Colonic mucosa (tissue), 4 donors: Measurements from ENCODE around the gene PHYH. TPM values are rescaled to one million over a fixed set of nuclear protein-coding genes. Genes with fewer than 3 reads are reported as not detected.

Source experiments
- DNase-seq: peaks from one replicate; pipeline ENCODE4 v3.0.0-alpha.2; 2020
- H3K27ac ChIP-seq: fragments of 200-600 bp; one replicate; pipeline ENCODE4 v1.8.0; 2021
- H3K27me3 ChIP-seq: fragments of 200-600 bp; one replicate; pipeline ENCODE4 v1.8.0; 2021
- H3K36me3 ChIP-seq: fragments of 200-600 bp; one replicate; pipeline ENCODE4 v1.8.0; 2021
- H3K4me1 ChIP-seq: fragments of 200-600 bp; one replicate; pipeline ENCODE4 v1.8.0; 2021; ENCODE audit warnings: mild to moderate bottlenecking
- H3K4me3 ChIP-seq: fragments of 200-600 bp; one replicate; pipeline ENCODE4 v1.8.0; 2021
- H3K9ac ChIP-seq, 2 donors: one replicate each; pipeline ENCODE4 v1.7.0; 2013; ENCODE audit warnings: control low read depth in 2 of 2, low read depth in 2 of 2, low read length in 2 of 2
- H3K9me3 ChIP-seq: fragments of 200-600 bp; one replicate; pipeline ENCODE4 v1.8.0; 2021
- CTCF ChIP-seq: fragments of 200-600 bp; IDR thresholded peaks from one replicate; pipeline ENCODE4 v1.8.0; 2022; ENCODE audit warnings: antibody characterized with exemption, mild to moderate bottlenecking
- intact Hi-C: fragments of 100-400 bp; cut with DNase I; formaldehyde crosslinking; loops from one replicate; pipeline ENCODE4 v1.14.1; 2022
- total RNA-seq, 2 donors: library from RNA; stranded (reverse); fragmentation: NEBNext Ultra II Directional in 1 of 2; extraction: Animal tissue kit (Norgen Biotek cat#: 25700) in 1 of 2; gene quantifications; one replicate each; pipeline ENCODE4 v1.2.1, GENCODE V29; 2021
- donor health status: healthy.
- donor health status: DM: no; HTN: no; CAD: no.
- donor health status: DM: no; HTN: no; CAD: no.

PHYH gene
- total RNA-seq, 2 donors from 2014 or later = 35.6 to 62.1 TPM

DNA sequence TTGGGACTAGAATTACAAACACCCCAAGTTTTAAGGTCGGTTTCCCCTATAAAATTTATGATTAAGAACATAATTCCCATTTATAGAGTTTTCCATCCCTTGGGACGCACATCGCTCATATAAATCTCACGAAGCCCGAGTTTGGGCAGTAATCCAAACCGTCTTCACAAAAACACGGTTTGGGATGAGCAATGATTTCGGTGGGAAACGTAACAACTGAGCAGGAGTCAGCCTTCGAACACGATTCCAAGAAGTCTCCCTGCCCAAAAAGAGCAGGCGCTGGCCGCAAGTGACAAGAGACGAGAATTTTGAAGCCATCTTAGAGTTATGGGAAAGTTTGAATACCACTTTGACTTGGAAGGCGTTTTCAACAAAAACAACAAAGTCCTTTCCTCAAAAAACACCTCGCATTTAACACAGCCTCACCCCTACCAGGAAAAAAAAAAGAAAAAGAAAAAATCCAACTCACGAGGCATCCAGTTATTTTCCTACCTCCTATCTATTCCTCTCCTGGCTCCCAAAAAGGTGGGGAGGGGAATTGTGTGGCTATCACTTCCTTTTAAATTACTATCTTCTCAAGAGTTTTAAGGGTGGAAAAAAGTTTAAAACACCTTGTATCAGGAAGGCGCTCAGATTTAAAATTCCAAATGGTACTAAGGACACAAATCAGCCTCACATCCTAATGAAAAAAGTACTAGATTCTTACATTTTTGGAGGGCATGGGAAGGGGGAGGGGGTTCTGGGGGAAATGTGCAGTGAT, 46.6 kb upstream of the PHYH start:
- peaks cover 8% of the 10 kb centered on the region for H3K4me1 ChIP-seq
- peak; percentile 45 for DNase-seq
- H3K9ac ChIP-seq = peak overlapping the region; percentile 81 to 84
- no peak for TF ChIP-seq CTCF
- intact Hi-C loops = no loop called here
- peak overlapping the region; percentile 91 for H3K27ac ChIP-seq
- no peaks in the 10 kb centered on the region for H3K9me3 ChIP-seq
- no peaks in the 10 kb centered on the region for H3K36me3 ChIP-seq
- H3K4me3 ChIP-seq = peak overlapping the region; percentile 69
- no peaks in the 10 kb centered on the region for H3K27me3 ChIP-seq

- DNase-seq = no peak
- H3K36me3 ChIP-seq = no peaks in the 10 kb centered on the region
- intact Hi-C loops = no loop called here
- H3K4me3 ChIP-seq = no peak overlapping the region
- no peak overlapping the region for H3K9ac ChIP-seq
- TF ChIP-seq CTCF = no peak
- peaks cover 7% of the 10 kb centered on the region for H3K4me1 ChIP-seq
- no peaks in the 10 kb centered on the region for H3K27me3 ChIP-seq
- no peak overlapping the region for H3K27ac ChIP-seq
- H3K9me3 ChIP-seq = no peaks in the 10 kb centered on the region
Observed at GRCh38 chr10:13340626-13341376, 40.9 kb upstream of the PHYH start.

DNA sequence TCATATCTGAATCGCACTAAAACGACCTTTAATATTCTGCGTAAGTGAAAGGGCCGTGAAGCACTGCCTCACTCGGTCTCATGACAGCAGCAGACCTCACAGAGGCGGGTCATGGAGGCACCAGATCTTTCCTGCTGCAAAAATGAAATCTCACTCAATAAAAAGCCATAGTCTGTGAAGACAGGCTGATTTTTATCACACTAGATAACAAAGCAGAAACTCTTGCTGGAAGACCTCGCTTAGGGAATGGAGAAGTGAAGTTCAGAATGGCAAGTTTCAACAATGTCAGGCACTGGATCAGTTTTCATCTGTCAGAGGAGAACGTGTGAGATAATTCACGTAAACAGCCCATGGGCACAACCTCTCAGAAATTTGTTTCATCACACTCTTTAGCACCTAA, 40.2 kb upstream of the PHYH start:
- intact Hi-C loops = no loop called here
- H3K4me1 ChIP-seq = peaks cover 7% of the 10 kb centered on the region
- DNase-seq = no peak
- no peak overlapping the region for H3K27ac ChIP-seq
- TF ChIP-seq CTCF = no peak
- H3K27me3 ChIP-seq = no peaks in the 10 kb centered on the region
- H3K36me3 ChIP-seq = no peaks in the 10 kb centered on the region
- H3K9me3 ChIP-seq = no peaks in the 10 kb centered on the region
- H3K4me3 ChIP-seq = no peak overlapping the region
- no peak overlapping the region for H3K9ac ChIP-seq

DNA sequence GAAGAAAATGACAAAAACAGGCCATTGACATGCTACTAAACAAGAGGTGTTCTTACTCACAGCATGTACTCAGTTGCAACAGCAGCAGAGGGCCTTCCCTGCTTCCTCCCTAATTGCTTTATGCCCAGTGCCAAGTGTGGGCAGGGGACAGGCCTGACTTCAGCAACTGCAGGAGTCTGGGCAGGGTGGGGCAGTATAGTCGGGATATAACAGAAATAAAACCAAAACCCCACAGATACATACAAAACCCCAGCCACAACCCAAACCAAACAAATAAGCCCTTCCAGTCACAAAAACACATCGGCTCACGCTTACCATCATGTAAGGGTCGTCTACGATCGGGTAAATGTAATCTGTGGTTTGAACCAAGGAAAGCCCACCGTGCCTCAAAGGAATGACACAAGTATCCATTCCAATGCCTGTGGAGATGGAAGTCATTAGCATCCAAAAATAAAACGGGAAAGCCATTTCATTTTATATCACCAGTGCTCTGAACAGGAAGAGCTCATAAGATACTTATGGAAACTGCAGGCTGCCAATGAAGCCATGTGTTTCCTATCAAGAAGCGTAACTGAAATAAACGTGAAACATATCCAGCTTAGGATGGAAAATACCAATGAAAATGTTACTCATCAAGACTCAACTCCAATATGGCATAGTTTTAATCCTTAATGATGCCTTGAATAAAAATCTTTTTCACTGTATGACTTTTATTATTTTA, 38.7 kb upstream of the PHYH start:
- no peak overlapping the region for H3K4me3 ChIP-seq
- H3K27me3 ChIP-seq = no peaks in the 10 kb centered on the region
- intact Hi-C loops = no loop called here
- no peak for TF ChIP-seq CTCF
- no peak overlapping the region for H3K9ac ChIP-seq
- peaks cover 7% of the 10 kb centered on the region for H3K4me1 ChIP-seq
- H3K27ac ChIP-seq = peak overlapping the region; percentile 7
- H3K9me3 ChIP-seq = no peaks in the 10 kb centered on the region
- no peaks in the 10 kb centered on the region for H3K36me3 ChIP-seq
- peak; percentile 39 for DNase-seq

- H3K9me3 ChIP-seq = no peaks in the 10 kb centered on the region
- peak overlapping the region; percentile 7 for H3K27ac ChIP-seq
- H3K27me3 ChIP-seq = no peaks in the 10 kb centered on the region
- H3K36me3 ChIP-seq = no peaks in the 10 kb centered on the region
- TF ChIP-seq CTCF = no peak
- intact Hi-C loops = no loop called here
- peaks cover 7% of the 10 kb centered on the region for H3K4me1 ChIP-seq
- H3K9ac ChIP-seq = peak overlapping the region in 1 of 2 donors; percentile 59
- H3K4me3 ChIP-seq = no peak overlapping the region
- DNase-seq = peak; percentile 72
Observed at GRCh38 chr10:13337827-13338196, 37.9 kb upstream of the PHYH start.
